NCI-H82 (cell line): ENCODE results near the gene TPCN1.
"Not testable (repeated sequence)": the region's sequence is repeated elsewhere in the genome, so short reads cannot be mapped to it uniquely, and the experiment has no call there.

Source experiments
- DNase-seq: peaks from one replicate; lab custom pipeline; 2025; lab: John Stamatoyannopoulos, UW

Gene TPCN1

GRCh38 chr12:113196990-113197389 lies 24.3 kb upstream of the TPCN1 start:
- DNase-seq = peak; percentile 84

- no peak for DNase-seq
Observed at GRCh38 chr12:113197518-113198077, 23.7 kb upstream of the TPCN1 start.

GRCh38 chr12:113198296-113198695 lies 23.0 kb upstream of the TPCN1 start:
- DNase-seq = peak; percentile 12

GRCh38 chr12:113200021-113200797 lies 21.1 kb upstream of the TPCN1 start:
- DNase-seq = no peak

DNA sequence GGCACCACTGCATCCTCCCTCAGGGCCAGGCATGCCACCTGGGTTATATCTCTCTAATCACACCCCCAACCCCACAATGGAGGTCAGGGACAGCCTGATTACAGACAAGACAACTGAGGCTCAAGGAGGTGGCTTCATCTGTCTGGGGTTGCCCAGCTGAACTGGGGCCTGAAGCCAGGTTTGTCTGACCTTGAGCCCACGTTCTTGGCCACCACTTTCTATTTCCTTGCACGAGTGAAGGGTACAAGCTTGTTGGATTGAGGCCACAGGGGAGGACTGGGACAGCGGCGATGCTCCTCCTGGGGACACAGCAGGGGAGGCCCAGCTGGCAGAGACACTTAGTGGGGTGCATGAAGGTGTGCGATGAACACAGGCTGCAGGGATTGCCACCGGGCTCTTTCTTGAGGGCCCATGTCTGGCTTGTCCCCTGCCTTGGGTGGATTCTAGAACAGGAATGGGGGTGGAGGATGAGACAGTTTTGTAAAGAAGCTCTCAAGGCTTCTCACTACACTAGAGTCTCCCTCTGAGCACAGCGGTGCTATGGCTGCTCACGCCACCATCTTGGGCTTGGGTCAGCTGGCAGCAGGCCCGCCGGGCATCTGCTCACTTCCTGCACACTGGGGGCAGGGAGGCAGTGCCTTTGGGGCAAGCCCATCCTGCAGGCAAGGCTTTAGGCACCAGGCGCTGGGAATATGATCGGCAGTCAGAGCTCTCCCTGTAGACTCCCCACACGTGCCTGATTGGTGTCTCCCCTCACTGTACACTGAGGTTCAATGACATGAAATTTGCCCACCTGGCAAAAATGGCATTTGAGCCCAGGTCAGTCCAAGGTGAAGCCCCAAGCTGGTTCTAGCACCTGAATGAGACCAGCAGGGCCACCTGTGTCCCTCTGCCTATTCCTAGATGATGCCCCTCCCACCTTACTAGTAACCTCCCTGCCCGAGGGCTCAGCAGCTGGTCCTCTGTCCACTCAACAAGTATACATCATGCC lies 19.8 kb upstream of the TPCN1 start:
- DNase-seq = no peak

DNA sequence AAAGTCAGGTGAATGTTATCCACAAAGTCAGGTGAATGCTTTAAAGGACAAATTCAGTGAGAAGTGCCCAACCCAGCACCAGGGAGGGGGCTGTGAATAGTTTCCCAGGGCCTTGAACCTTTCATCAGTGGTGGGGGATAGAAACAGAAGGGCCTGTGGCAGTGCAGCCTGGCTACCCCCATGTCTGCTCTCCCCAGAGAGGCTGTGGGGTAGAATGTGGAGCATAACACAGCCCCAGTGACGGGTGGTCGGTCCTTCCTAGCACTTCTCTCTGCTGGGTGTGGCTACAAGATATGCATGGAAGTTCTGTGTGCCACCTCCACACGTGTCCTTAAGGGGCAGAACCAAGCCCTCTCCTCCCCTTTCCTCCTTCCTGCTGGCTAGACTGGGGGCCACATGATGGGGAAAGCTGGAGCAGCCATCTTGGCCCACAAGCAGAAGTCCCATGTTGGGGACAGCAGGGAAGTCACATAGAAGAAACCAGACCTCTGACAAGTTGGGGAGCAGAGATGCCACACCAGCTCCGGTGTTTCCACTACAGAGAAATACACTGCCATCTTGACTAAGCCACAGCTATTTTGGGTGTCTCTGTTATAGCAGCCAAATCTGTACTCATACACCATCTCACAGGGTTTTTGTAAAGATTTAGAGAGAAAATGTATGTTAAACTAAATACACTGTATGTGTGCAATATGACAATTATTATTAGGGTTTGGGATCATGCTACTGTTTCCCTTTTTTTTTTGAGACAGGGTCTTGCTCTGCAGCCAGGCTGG lies 18.8 kb upstream of the TPCN1 start:
- DNase-seq = no peak

GRCh38 chr12:113203852-113204760 lies 17.2 kb upstream of the TPCN1 start:
- DNase-seq = peak; percentile 64

- DNase-seq = peak; percentile 47
Observed at GRCh38 chr12:113204804-113205203, 16.5 kb upstream of the TPCN1 start.

DNA sequence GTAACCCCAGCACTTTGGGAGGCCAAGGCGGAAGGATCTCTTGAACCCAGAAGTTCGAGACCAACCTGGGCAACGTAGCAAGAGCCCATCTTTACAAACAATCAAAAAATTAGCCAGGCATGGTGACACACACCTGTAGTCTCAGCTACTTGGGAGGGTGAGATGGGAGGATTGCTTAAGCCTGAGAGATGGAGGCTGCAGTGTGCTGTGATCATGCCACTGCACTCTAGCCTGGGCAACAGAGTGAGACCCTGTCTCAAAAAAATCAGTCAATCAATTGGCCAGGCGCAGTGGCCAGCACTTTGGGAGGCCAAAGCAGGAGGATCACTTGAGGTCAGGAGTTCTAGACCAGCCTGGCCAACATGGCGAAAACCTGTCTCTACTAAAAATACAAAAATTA lies 14.5 kb upstream of the TPCN1 start:
- not testable (repeated sequence) for DNase-seq

DNA sequence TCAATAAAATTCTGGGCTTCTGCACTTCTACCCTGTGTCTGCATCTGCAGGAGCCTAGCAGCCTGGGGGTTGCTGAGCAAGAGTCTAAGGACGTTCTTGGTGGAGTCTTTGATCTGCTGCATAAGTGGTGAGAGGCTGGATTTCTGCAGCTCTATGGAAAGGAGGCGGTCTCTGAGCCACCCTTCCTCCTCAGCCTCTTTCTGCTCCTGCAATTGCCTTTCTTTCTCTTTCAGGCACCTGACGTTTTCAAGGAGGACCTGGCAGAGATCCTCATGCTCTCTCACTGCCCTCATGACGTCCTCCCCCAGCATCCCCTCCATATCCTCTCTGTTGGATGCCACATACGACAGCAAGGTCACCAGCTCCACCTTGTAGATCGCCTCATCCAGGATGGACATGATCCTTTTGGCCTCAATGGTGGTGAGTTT lies 13.6 kb upstream of the TPCN1 start:
- no peak for DNase-seq

- no peak for DNase-seq
Observed at GRCh38 chr12:113208041-113208934, 13.0 kb upstream of the TPCN1 start.

DNA sequence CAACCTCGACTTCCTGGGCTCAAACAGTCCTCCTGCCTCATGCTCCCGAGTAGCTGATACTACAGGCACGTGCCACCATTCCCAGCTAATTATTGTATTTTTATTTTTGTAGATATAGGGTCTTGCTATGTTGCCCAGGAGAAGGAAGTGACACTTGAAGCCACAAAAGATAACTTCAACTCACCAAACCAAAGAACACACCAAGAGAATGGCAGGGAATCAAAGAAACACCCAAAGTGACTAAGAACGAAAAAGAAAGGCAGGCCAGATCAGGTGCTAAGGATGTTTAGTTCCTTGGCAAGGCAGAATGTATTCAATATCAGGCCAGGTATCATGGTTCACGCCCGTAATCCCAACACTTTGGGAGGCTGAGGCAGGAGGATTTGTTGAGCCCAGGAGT lies 10.1 kb upstream of the TPCN1 start:
- DNase-seq = no peak

DNA sequence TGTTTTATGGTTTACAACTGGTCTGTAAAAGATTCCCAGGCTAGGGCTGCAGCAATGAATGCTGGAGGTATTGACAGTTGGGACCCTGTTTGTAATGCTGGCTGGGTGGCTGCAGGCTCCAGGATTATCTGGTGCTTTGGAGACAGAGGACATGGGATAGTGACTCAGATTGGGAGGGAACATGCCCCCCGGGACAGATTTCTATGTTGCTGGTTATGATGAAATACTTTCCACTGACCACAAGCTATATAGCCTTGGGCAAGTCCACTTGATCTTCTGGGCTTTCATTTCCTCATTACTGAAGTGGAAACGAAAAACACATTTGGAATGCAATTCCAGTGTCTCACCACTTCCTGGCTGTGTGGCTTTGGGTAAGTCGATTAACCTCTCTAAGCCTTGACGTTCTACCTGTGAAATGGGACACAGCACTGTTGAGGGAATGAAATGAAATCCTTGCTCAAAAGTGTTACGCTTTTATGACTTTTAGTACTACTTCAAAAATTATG lies 6.3 kb upstream of the TPCN1 start:
- peak; percentile 9 for DNase-seq

GRCh38 chr12:113216027-113216426 lies 5.2 kb upstream of the TPCN1 start:
- DNase-seq = no peak

DNA sequence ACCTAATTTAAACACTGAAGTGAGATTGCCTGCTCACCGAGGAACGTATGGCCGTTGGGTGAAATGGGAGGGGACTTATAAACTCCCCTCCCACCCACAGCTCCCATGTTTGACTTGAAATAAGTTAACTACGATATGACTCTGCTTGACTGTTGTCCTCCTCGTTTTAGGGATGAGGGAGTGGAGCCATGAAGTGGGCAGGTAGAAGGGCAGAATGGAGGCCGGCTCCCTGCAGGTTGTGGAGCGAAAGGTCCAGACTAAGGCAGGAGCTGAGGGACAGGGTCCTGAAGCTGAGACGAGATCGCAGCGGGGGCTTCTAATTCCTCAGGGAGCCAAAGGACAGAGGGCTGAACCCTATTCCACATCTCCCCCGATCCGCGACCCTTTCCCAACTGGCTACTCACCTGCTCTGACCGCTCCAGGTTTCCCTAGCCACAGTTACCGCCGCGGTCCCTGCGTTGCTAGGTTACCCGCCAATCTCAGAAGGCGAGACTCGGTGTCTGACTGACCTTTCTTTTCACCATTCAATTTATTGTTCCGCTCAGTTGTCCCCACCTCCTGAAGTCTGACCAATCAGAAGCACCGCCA lies 577 bp upstream of the TPCN1 start:
- peak; percentile 58 for DNase-seq

DNA sequence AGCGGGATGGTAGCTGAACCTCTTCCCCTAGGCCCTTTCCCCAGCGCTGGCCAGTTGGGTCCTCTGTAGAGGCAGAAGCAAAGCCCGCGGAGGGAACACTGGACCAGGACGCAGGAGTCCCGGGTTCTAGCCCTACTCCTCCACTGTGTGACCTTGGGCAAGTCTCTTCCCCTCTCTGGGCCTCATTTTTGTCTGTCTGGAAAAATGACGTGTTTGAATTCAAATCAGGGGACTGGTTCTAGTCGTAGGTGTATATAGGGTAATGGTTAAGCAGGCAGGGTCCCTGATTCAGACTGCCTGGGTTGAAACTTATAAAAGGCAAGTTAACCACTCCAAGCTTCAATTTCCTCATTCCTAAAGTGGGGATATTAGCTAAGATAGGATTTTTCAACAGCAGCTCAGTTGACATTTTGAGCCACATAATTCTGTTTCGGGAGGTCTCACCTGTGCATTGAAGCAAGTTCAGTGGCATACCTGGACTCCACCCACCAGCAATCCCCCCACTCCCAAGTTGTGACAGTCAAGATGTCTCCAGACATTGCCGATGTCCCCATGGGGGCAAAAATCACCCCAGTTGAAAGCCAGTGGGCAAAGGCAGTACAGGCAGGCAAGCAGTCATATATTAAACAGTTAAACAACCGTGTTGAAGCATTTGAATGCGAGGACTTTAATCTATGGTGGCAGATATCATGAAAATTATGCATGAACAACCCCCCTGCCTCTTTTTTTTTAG lies 899 bp downstream of the TPCN1 start:
- DNase-seq = no peak

DNA sequence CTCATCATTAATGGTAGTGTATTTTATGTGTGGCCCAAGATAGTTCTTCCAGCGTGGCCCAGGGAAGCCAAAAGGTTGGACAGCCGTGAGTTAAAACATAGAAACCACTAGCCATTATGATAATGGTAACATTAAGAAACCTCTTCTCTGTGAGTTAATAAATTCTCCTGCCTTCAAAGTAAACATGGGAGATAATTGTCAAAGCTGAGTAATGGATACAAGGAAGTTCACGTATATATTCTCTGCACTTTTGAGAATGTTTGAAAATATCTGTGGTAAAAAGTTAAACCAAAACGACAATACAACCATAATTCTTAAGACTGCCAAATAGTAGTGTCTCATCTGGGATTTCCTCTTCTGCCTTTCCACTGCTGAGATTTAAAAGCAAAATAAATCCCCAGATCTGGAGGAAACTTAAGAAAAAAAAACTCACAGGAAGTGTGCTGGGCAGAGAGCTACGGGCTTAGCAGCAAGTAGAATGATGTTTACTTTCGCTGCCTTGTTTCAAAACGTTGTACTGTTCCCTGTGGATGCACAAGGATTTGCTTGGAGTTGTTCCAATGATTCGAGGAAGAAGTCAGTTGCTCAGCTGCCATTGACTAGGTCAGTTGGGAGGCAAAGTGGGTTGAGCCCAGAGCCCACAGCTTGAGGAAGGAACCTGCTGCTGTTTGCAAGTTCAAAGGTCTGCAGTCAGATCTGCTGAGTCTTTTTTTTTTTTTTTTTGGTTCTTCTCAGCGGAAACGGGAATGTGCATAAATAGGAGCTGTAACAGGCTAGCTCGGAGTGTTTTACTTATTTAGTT lies 1.7 kb downstream of the TPCN1 start:
- peak; percentile 23 for DNase-seq

DNA sequence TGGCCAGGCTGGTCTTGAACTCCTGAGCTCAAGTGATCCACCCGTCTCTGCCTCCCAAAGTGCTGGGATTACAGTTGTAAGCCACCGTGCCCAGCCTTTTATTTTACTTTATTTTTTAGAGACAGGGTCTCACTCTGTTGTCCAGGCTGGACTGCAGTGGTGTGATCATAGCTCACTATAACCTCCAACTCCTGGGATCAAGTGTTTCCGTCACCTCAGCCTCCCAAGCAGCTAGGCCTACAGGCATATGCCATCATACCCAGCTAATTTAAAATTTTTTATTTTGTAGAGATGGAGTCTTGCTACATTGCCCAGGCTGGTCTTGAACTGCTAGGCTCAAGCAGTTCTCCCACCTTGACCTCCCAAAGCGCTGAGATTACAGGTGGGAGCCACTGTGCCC lies 3.7 kb downstream of the TPCN1 start:
- no peak for DNase-seq
